ENCODE results near the gene TMIGD1. TPM values are rescaled to one million over a fixed set of nuclear protein-coding genes. Genes with fewer than 3 reads are reported as not detected.

Gene TMIGD1
- total and polyA plus RNA-seq, 10 of the 15 experiments (the other 5 are each of a cell fraction or from before 2014, with no cell fraction given) = not detected

DNA sequence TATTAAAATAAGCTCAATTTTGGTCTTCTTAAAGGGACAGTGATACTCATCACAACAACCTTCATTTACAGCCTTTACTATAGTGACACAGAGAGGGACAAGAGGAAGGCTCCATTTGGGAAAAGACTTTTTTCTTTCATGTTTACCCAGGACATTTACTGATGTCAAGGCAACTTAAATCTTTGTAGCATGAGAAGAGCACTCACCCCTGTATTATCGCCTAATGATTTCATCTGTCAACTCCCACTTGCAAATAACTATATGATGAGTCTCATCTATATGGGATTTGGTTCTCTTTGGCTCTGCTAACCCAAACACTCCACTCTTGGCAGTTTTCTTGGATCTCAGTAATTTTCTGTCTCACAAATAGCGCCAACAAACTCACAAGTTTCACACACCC lies 66.2 kb downstream of the TMIGD1 start (continued):
- TF ChIP-seq, protein P1, sequence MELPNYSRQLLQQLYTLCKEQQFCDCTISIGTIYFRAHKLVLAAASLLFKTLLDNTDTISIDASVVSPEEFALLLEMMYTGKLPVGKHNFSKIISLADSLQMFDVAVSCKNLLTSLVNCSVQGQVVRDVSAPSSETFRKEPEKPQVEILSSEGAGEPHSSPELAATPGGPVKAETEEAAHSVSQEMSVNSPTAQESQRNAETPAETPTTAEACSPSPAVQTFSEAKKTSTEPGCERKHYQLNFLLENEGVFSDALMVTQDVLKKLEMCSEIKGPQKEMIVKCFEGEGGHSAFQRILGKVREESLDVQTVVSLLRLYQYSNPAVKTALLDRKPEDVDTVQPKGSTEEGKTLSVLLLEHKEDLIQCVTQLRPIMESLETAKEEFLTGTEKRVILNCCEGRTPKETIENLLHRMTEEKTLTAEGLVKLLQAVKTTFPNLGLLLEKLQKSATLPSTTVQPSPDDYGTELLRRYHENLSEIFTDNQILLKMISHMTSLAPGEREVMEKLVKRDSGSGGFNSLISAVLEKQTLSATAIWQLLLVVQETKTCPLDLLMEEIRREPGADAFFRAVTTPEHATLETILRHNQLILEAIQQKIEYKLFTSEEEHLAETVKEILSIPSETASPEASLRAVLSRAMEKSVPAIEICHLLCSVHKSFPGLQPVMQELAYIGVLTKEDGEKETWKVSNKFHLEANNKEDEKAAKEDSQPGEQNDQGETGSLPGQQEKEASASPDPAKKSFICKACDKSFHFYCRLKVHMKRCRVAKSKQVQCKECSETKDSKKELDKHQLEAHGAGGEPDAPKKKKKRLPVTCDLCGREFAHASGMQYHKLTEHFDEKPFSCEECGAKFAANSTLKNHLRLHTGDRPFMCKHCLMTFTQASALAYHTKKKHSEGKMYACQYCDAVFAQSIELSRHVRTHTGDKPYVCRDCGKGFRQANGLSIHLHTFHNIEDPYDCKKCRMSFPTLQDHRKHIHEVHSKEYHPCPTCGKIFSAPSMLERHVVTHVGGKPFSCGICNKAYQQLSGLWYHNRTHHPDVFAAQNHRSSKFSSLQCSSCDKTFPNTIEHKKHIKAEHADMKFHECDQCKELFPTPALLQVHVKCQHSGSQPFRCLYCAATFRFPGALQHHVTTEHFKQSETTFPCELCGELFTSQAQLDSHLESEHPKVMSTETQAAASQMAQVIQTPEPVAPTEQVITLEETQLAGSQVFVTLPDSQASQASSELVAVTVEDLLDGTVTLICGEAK (IDR thresholded peaks at IDR 0.05; ENCODE audit: borderline replicate concordance) = no peak
- TF ChIP-seq ZBTB33 (IDR thresholded peaks at IDR 0.05) = no peak

Small RNAs within 50 kb of the gene (small RNA-seq; reads per million reads assigned to genes)
- gene RF00019 (not detected), gene RNU6-1267P (not detected), gene RNU6-990P (not detected)

Other genes with a start within 250 kb of the TMIGD1 start
- gene NSRP1, start 217.2 kb downstream of the TMIGD1 start, total RNA-seq (2014; rRNA removed) = 12.5 and 15.6 TPM in 2 replicates
- gene NSRP1, start 217.2 kb downstream of the TMIGD1 start, total RNA-seq (2014; rRNA removed; fragmentation: Illumina TruSeq; extraction: Trizol) = 29.0 and 30.5 TPM in 2 replicates
- gene NSRP1, start 217.2 kb downstream of the TMIGD1 start, total RNA-seq (2021) = 16.2 and 20.3 TPM in 2 replicates
- gene NSRP1, start 217.2 kb downstream of the TMIGD1 start, polyA plus RNA-seq (2011; rRNA removed) = 18.0 and 22.5 TPM in 2 replicates
- 48.9 and 85.2 TPM in 2 replicates for gene NSRP1, start 217.2 kb downstream of the TMIGD1 start, polyA plus RNA-seq (2014; fragmentation: Illumina TruSeq; extraction: Trizol)
- gene NSRP1, start 217.2 kb downstream of the TMIGD1 start, polyA plus RNA-seq (2014; fragmentation: Nextera tagmentation; extraction: Ambion mirVana) = 10 to 100 TPM; 57.2 to 69.7 TPM
- gene NSRP1, start 217.2 kb downstream of the TMIGD1 start, polyA plus RNA-seq (2014; rRNA removed) = 18.4 and 20.1 TPM in 2 replicates
- 10 to 100 TPM; 46.6 to 47.2 TPM for gene NSRP1, start 217.2 kb downstream of the TMIGD1 start, polyA plus RNA-seq (2016; fragmentation: Nextera tagmentation; extraction: Ambion mirVana)
- gene SLC6A4, start 98.4 kb downstream of the TMIGD1 start, total RNA-seq (2014; rRNA removed) = 9.9 and 14.2 TPM in 2 replicates
- 7.8 and 10.3 TPM in 2 replicates for gene SLC6A4, start 98.4 kb downstream of the TMIGD1 start, total RNA-seq (2014; rRNA removed; fragmentation: Illumina TruSeq; extraction: Trizol)
- 7.9 and 8.8 TPM in 2 replicates for gene SLC6A4, start 98.4 kb downstream of the TMIGD1 start, total RNA-seq (2021)
- 20.6 and 27.6 TPM in 2 replicates for gene SLC6A4, start 98.4 kb downstream of the TMIGD1 start, polyA plus RNA-seq (2011; rRNA removed)
- 10.8 and 11.6 TPM in 2 replicates for gene SLC6A4, start 98.4 kb downstream of the TMIGD1 start, polyA plus RNA-seq (2014; fragmentation: Illumina TruSeq; extraction: Trizol)
- 10 to 100 TPM; 12.9 to 18.5 TPM for gene SLC6A4, start 98.4 kb downstream of the TMIGD1 start, polyA plus RNA-seq (2014; fragmentation: Nextera tagmentation; extraction: Ambion mirVana)
- 10.2 and 10.3 TPM in 2 replicates for gene SLC6A4, start 98.4 kb downstream of the TMIGD1 start, polyA plus RNA-seq (2014; rRNA removed)
- gene SLC6A4, start 98.4 kb downstream of the TMIGD1 start, polyA plus RNA-seq (2016; fragmentation: Nextera tagmentation; extraction: Ambion mirVana) = 1 to 10 TPM; 5.3 to 9.7 TPM
- 37.2 and 42.8 TPM in 2 replicates for gene BLMH, start 42.1 kb downstream of the TMIGD1 start, total RNA-seq (2014; rRNA removed)
- gene BLMH, start 42.1 kb downstream of the TMIGD1 start, total RNA-seq (2014; rRNA removed; fragmentation: Illumina TruSeq; extraction: Trizol) = 58.8 and 59.7 TPM in 2 replicates
- gene BLMH, start 42.1 kb downstream of the TMIGD1 start, total RNA-seq (2021) = 63.9 and 64.5 TPM in 2 replicates
- 29.8 and 31.0 TPM in 2 replicates for gene BLMH, start 42.1 kb downstream of the TMIGD1 start, polyA plus RNA-seq (2011; rRNA removed)
- gene BLMH, start 42.1 kb downstream of the TMIGD1 start, polyA plus RNA-seq (2014; fragmentation: Illumina TruSeq; extraction: Trizol) = 59.9 and 66.1 TPM in 2 replicates
- gene BLMH, start 42.1 kb downstream of the TMIGD1 start, polyA plus RNA-seq (2014; fragmentation: Nextera tagmentation; extraction: Ambion mirVana) = 10 to 100 TPM; 16.1 to 34.2 TPM
- gene BLMH, start 42.1 kb downstream of the TMIGD1 start, polyA plus RNA-seq (2014; rRNA removed) = 42.7 and 49.2 TPM in 2 replicates
- gene BLMH, start 42.1 kb downstream of the TMIGD1 start, polyA plus RNA-seq (2016; fragmentation: Nextera tagmentation; extraction: Ambion mirVana) = 10 to 100 TPM; 63.3 to 63.4 TPM
- 19.2 and 41.1 TPM in 2 replicates for gene CPD, start 44.9 kb upstream of the TMIGD1 start, total RNA-seq (2014; rRNA removed)
- 19.9 and 20.0 TPM in 2 replicates for gene CPD, start 44.9 kb upstream of the TMIGD1 start, total RNA-seq (2014; rRNA removed; fragmentation: Illumina TruSeq; extraction: Trizol)
- 23.5 and 24.2 TPM in 2 replicates for gene CPD, start 44.9 kb upstream of the TMIGD1 start, total RNA-seq (2021)
- gene CPD, start 44.9 kb upstream of the TMIGD1 start, polyA plus RNA-seq (2011; rRNA removed) = 16.6 and 22.8 TPM in 2 replicates
- gene CPD, start 44.9 kb upstream of the TMIGD1 start, polyA plus RNA-seq (2014; fragmentation: Illumina TruSeq; extraction: Trizol) = 15.4 and 16.7 TPM in 2 replicates
- gene CPD, start 44.9 kb upstream of the TMIGD1 start, polyA plus RNA-seq (2014; fragmentation: Nextera tagmentation; extraction: Ambion mirVana) = 1 to 10 TPM; 3.5 to 4.5 TPM
- 7.5 and 7.9 TPM in 2 replicates for gene CPD, start 44.9 kb upstream of the TMIGD1 start, polyA plus RNA-seq (2014; rRNA removed)
- gene CPD, start 44.9 kb upstream of the TMIGD1 start, polyA plus RNA-seq (2016; fragmentation: Nextera tagmentation; extraction: Ambion mirVana) = 10 to 100 TPM; 14.8 to 16.1 TPM
- 20.3 and 21.4 TPM in 2 replicates for gene GOSR1, start 143.4 kb upstream of the TMIGD1 start, total RNA-seq (2014; rRNA removed)
- 32.3 and 37.4 TPM in 2 replicates for gene GOSR1, start 143.4 kb upstream of the TMIGD1 start, total RNA-seq (2014; rRNA removed; fragmentation: Illumina TruSeq; extraction: Trizol)
- gene GOSR1, start 143.4 kb upstream of the TMIGD1 start, total RNA-seq (2021) = 36.5 and 41.9 TPM in 2 replicates
- 33.6 and 45.1 TPM in 2 replicates for gene GOSR1, start 143.4 kb upstream of the TMIGD1 start, polyA plus RNA-seq (2011; rRNA removed)
- 44.0 and 58.8 TPM in 2 replicates for gene GOSR1, start 143.4 kb upstream of the TMIGD1 start, polyA plus RNA-seq (2014; fragmentation: Illumina TruSeq; extraction: Trizol)
- 10 to 100 TPM; 71.0 to 99.3 TPM for gene GOSR1, start 143.4 kb upstream of the TMIGD1 start, polyA plus RNA-seq (2014; fragmentation: Nextera tagmentation; extraction: Ambion mirVana)
- gene GOSR1, start 143.4 kb upstream of the TMIGD1 start, polyA plus RNA-seq (2014; rRNA removed) = 22.8 and 23.1 TPM in 2 replicates
- 10 to 100 TPM; 48.0 to 48.4 TPM for gene GOSR1, start 143.4 kb upstream of the TMIGD1 start, polyA plus RNA-seq (2016; fragmentation: Nextera tagmentation; extraction: Ambion mirVana)

Measured in GM12878 (cell line).